Testis (tissue), 2 donors: ENCODE data around the gene IL1B.

Source experiments
- POLR2A ChIP-seq: fragments of 450-650 bp; IDR thresholded peaks from one replicate; pipeline ENCODE4 v1.6.1; 2017; ENCODE audit warnings: antibody characterized with exemption, mild to moderate bottlenecking, moderate library complexity
- TF ChIP-seq, protein P1 (sequence below), 3 experiments: fragments of 450-650 bp in 2 of 3; fragments of 200-600 bp in 1 of 3; sonication (generic) in 1 of 3; IDR thresholded peaks; one replicate each; pipeline ENCODE4 v1.5.1; 2016 to 2019; ENCODE audit warnings: antibody characterized with exemption in 3 of 3, mild to moderate bottlenecking in 2 of 3, moderate library complexity in 1 of 3

DNA sequence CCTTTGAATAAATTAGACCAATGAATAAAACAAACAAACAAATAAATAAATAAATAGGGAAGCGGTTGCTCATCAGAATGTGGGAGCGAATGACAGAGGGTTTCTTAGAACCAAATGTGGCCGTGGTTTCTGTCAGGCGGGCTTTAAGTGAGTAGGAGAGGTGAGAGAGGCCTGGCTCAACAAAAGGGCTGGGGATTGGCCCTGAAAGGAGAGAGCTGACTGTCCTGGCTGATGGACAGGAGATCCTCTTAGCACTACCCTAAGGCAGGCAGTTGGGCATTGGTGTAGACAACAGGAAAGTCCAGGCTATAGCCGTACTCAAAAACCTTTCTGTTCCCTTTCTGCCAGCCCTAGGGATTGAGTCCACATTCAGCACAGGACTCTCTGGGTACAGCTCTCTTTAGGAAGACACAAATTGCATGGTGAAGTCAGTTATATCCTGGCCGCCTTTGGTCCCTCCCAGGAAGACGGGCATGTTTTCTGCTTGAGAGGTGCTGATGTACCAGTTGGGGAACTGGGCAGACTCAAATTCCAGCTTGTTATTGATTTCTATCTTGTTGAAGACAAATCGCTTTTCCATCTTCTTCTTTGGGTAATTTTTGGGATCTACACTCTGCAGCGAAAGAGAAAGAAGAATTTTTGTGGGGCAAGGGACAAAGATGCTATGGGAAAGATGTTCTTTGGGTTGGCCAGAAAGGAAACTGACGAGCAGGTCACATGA lies 6.5 kb downstream of the IL1B start:
- TF ChIP-seq, protein P1, sequence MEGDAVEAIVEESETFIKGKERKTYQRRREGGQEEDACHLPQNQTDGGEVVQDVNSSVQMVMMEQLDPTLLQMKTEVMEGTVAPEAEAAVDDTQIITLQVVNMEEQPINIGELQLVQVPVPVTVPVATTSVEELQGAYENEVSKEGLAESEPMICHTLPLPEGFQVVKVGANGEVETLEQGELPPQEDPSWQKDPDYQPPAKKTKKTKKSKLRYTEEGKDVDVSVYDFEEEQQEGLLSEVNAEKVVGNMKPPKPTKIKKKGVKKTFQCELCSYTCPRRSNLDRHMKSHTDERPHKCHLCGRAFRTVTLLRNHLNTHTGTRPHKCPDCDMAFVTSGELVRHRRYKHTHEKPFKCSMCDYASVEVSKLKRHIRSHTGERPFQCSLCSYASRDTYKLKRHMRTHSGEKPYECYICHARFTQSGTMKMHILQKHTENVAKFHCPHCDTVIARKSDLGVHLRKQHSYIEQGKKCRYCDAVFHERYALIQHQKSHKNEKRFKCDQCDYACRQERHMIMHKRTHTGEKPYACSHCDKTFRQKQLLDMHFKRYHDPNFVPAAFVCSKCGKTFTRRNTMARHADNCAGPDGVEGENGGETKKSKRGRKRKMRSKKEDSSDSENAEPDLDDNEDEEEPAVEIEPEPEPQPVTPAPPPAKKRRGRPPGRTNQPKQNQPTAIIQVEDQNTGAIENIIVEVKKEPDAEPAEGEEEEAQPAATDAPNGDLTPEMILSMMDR (IDR thresholded peaks at IDR 0.05): no peak
- no peak for TF ChIP-seq POLR2A
